Choroid plexus epithelial cell (primary cell): ENCODE measurements around the gene AKT1S1.

Experiments
- DNase-seq: peaks from one replicate; pipeline ENCODE4 v3.0.0-alpha.2; 2010; ENCODE audit warnings: low read depth
- H3K4me3 ChIP-seq: 2 replicates; pipeline ENCODE4 v1.5.1; 2011; ENCODE audit warnings: low read depth, mild to moderate bottlenecking, control low read depth, low read length, moderate library complexity
- TF ChIP-seq, protein P1 (sequence below): conservative IDR thresholded peaks from 2 replicates; pipeline ENCODE4 v1.5.1; 2011; ENCODE audit warnings: low read depth, mild to moderate bottlenecking, control low read depth, inconsistent platforms, low read length, moderate library complexity

The AKT1S1 gene

GRCh38 chr19:49921871-49922795 is 45.0 kb upstream of the AKT1S1 start:
- H3K4me3 ChIP-seq, result no peak overlapping the region
- TF ChIP-seq, protein P1, sequence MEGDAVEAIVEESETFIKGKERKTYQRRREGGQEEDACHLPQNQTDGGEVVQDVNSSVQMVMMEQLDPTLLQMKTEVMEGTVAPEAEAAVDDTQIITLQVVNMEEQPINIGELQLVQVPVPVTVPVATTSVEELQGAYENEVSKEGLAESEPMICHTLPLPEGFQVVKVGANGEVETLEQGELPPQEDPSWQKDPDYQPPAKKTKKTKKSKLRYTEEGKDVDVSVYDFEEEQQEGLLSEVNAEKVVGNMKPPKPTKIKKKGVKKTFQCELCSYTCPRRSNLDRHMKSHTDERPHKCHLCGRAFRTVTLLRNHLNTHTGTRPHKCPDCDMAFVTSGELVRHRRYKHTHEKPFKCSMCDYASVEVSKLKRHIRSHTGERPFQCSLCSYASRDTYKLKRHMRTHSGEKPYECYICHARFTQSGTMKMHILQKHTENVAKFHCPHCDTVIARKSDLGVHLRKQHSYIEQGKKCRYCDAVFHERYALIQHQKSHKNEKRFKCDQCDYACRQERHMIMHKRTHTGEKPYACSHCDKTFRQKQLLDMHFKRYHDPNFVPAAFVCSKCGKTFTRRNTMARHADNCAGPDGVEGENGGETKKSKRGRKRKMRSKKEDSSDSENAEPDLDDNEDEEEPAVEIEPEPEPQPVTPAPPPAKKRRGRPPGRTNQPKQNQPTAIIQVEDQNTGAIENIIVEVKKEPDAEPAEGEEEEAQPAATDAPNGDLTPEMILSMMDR, result no peak
- peak; percentile 81 for DNase-seq

DNA sequence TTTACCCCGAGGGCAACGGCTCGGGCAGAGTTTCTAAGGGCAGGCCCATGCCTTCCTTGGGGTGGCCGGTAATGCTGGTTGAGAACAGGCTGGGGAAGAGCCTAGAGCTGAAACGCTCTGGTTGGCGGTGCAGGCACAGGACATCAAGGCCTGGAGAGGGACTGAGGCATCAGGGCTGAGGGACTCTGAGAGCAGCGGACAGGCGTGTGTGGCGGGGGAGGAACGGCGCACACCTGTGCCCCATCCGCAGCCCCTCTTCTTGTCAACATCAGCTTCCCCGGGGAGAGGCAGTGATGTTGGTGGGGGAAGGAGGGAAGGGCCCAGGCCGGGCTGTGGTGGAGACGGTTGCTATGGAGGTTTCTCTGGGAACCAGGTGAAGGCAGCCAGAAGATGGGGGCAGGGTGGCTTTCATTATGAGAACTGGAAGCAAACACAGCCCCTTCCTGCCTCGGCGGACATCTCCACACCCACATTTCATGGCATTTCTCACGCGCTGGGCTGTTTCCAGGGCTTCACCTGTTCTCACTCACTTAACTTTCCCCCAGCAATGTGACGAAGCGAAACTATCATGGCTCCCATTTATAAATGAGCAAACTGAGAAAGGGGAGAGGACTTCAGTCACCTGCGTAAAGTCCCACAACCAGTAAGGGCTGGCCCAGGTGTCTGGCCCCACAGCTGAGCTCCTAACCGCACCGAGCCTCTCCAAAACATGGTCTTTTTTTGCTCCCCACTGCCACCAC is 43.6 kb upstream of the AKT1S1 start:
- no peak for DNase-seq
- no peak overlapping the region for H3K4me3 ChIP-seq
- TF ChIP-seq, protein P1, result no peak

- DNase-seq, result no peak
- TF ChIP-seq, protein P1, result no peak
- no peak overlapping the region for H3K4me3 ChIP-seq
These were observed 40.9 kb upstream of the AKT1S1 start for GRCh38 chr19:49918089-49918488.

DNA sequence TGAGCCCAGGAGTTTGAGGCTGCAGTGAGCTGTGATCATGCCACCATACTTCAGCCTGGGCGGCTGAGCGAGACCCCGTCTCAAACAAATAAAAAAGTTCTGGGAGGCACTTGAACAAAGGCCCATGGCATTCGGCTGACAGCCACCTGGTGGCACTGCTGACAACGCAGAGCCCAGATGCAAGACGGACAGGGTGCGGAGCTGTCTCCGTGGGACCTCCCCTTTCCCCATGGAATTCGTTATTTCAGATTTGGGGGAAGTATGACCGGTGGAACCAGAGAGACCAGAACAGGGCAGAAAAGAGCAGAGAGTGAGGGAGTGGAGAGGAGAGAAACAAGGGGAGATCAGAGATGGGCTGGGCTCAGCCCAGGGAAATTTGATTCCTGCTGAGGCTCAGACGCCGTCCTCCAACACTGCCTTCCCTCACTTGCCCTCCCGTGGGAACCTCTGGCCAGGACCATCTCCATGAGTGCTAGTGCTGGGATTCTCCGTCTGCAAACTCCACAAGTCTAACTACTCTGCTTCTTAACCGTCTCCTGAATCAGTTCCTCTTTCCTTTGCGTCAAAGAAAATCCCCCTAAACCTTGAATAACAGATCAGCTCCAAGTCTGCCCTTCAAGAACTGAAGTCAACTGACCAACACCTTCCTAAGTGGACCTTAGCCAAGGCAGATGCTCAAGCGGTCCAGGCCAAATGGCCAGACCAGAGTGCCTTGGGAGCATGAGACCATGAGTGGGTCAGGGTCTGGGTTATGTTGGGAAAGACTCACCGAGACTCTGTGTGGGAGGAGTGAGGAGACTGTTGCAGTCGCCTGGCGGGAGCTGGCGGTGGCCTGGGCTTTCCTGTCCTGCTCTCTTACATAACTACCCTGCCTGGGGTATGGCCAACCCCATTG is 39.9 kb upstream of the AKT1S1 start:
- TF ChIP-seq, protein P1, result peak; percentile 34
- no peak for DNase-seq
- H3K4me3 ChIP-seq, result no peak overlapping the region

DNA sequence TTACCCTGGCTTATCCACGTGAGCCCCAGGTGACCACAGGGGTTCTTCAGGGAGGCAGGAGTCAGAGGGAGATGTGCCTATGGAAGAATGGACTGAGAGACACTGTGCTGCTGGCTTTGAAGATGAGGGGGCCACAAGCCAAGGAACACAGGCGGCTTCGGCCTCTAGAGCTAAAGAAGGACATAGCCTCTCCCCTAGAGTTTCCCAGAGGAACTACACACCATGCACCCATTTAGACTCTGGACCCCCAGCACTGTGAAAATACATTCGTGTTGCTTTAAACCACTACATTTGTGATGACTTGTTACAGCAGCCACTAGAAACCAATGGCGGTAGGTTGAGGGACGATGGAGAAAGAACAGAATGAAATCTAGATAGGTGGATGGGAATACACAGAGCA is 38.1 kb upstream of the AKT1S1 start:
- TF ChIP-seq, protein P1, result peak; percentile 5
- H3K4me3 ChIP-seq, result no peak overlapping the region
- no peak for DNase-seq

DNA sequence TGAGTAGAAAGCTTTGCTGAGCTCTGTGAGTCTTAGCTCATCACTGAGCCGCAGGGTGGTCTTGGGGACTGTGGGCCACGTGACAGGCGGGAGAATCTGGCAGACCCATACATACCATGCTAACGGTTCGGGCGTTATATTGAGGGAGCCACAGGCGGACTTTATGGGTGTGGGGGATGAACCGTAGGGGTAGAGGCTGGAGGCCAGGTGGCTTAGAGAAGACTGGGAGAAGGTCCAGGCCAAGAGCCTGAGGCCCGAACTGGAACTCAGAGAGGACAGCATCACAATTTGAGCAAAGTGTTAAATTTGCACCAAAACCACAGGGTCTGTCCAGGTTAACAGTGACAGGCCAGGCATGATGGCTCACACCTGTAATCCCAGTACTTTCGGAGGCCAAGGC is 36.6 kb upstream of the AKT1S1 start:
- no peak overlapping the region for H3K4me3 ChIP-seq
- TF ChIP-seq, protein P1, result no peak
- no peak for DNase-seq
